Nephron progenitor cell (in vitro differentiated cells): ENCODE results near the gene GOLGA8J.
"Not testable (repeated sequence)": the region's sequence is repeated elsewhere in the genome, so short reads cannot be mapped to it uniquely, and the experiment has no call there.

Experiments used
- DNase-seq: peaks from one replicate; pipeline ENCODE4 v3.0.0; 2021
- H3K27ac Mint-ChIP-seq: 2 replicates; pipeline ENCODE4 v1.8.0; 2021; ENCODE audit warnings: mild to moderate bottlenecking, moderate library complexity, mixed read lengths
- H3K27me3 Mint-ChIP-seq: 2 replicates; pipeline ENCODE4 v1.8.0; 2021; ENCODE audit warnings: mild to moderate bottlenecking, low read depth, mixed read lengths; ENCODE audit not compliant: poor library complexity
- H3K36me3 Mint-ChIP-seq: 2 replicates; pipeline ENCODE4 v1.8.0; 2021; ENCODE audit warnings: low read depth, mixed read lengths
- H3K4me1 Mint-ChIP-seq: 2 replicates; pipeline ENCODE4 v1.8.0; 2021; ENCODE audit warnings: mixed read lengths
- H3K4me3 Mint-ChIP-seq: 2 replicates; pipeline ENCODE4 v1.8.0; 2021; ENCODE audit warnings: mild to moderate bottlenecking, moderate library complexity, mixed read lengths
- H3K9me3 Mint-ChIP-seq: 2 replicates; pipeline ENCODE4 v1.8.0; 2021; ENCODE audit warnings: mild to moderate bottlenecking, moderate library complexity, mixed read lengths
- CTCF ChIP-seq: fragments of 200-600 bp; sonication (generic); IDR thresholded peaks from 2 replicates; pipeline ENCODE4 v1.5.0; 2021; ENCODE audit warnings: antibody characterized with exemption

GOLGA8J gene

GRCh38 chr15:30065025-30065801 lies 17.5 kb upstream of the GOLGA8J start:
- no peak for DNase-seq
- peaks cover 10% of the 10 kb centered on the region for H3K9me3 Mint-ChIP-seq
- H3K36me3 Mint-ChIP-seq = no peaks in the 10 kb centered on the region
- peak overlapping the region; percentile 63 for H3K27ac Mint-ChIP-seq
- H3K4me3 Mint-ChIP-seq = no peak overlapping the region
- TF ChIP-seq CTCF = no peak
- peaks cover 5% of the 10 kb centered on the region for H3K27me3 Mint-ChIP-seq
- H3K4me1 Mint-ChIP-seq = peaks cover 5% of the 10 kb centered on the region

GRCh38 chr15:30068326-30068725 lies 14.4 kb upstream of the GOLGA8J start:
- TF ChIP-seq CTCF = no peak
- no peak overlapping the region for H3K4me3 Mint-ChIP-seq
- H3K36me3 Mint-ChIP-seq = no peaks in the 10 kb centered on the region
- peaks cover 5% of the 10 kb centered on the region for H3K4me1 Mint-ChIP-seq
- peaks cover 10% of the 10 kb centered on the region for H3K9me3 Mint-ChIP-seq
- peaks cover 8% of the 10 kb centered on the region for H3K27me3 Mint-ChIP-seq
- H3K27ac Mint-ChIP-seq = no peak overlapping the region
- DNase-seq = no peak

GRCh38 chr15:30072630-30073029 lies 10.1 kb upstream of the GOLGA8J start:
- no peaks in the 10 kb centered on the region for H3K36me3 Mint-ChIP-seq
- no peak overlapping the region for H3K4me3 Mint-ChIP-seq
- no peak overlapping the region for H3K27ac Mint-ChIP-seq
- peaks cover 6% of the 10 kb centered on the region for H3K4me1 Mint-ChIP-seq
- peaks cover 10% of the 10 kb centered on the region for H3K9me3 Mint-ChIP-seq
- peaks cover 13% of the 10 kb centered on the region for H3K27me3 Mint-ChIP-seq
- no peak for TF ChIP-seq CTCF
- DNase-seq = no peak

GRCh38 chr15:30073915-30074314 lies 8.8 kb upstream of the GOLGA8J start:
- TF ChIP-seq CTCF = no peak
- no peak for DNase-seq
- no peak overlapping the region for H3K27ac Mint-ChIP-seq
- peaks cover 8% of the 10 kb centered on the region for H3K27me3 Mint-ChIP-seq
- no peaks in the 10 kb centered on the region for H3K36me3 Mint-ChIP-seq
- peaks cover 6% of the 10 kb centered on the region for H3K4me1 Mint-ChIP-seq
- H3K4me3 Mint-ChIP-seq = no peak overlapping the region
- H3K9me3 Mint-ChIP-seq = no peaks in the 10 kb centered on the region

GRCh38 chr15:30080816-30081215 lies 1.9 kb upstream of the GOLGA8J start:
- not testable (repeated sequence) for H3K36me3 Mint-ChIP-seq, H3K4me1 Mint-ChIP-seq, H3K9me3 Mint-ChIP-seq, H3K27me3 Mint-ChIP-seq, H3K27ac Mint-ChIP-seq, DNase-seq, H3K4me3 Mint-ChIP-seq

GRCh38 chr15:30097827-30098226 lies 15.1 kb downstream of the GOLGA8J start:
- not testable (repeated sequence) for H3K9me3 Mint-ChIP-seq, H3K4me3 Mint-ChIP-seq, H3K27ac Mint-ChIP-seq, H3K4me1 Mint-ChIP-seq, H3K36me3 Mint-ChIP-seq, H3K27me3 Mint-ChIP-seq, DNase-seq

- not testable (repeated sequence) for H3K4me1 Mint-ChIP-seq, H3K27me3 Mint-ChIP-seq
Measured at GRCh38 chr15:30102890-30103289, 20.1 kb downstream of the GOLGA8J start.

GRCh38 chr15:30103941-30104507 lies 21.3 kb downstream of the GOLGA8J start:
- not testable (repeated sequence) for H3K4me3 Mint-ChIP-seq, H3K4me1 Mint-ChIP-seq

More at GRCh38 chr15:30102890-30103289, 20.1 kb downstream of the GOLGA8J start:
- not testable (repeated sequence) for H3K9me3 Mint-ChIP-seq, DNase-seq, H3K27ac Mint-ChIP-seq, H3K36me3 Mint-ChIP-seq, H3K4me3 Mint-ChIP-seq

GRCh38 chr15:30110591-30110990 lies 27.8 kb downstream of the GOLGA8J start:
- not testable (repeated sequence) for H3K36me3 Mint-ChIP-seq, H3K4me1 Mint-ChIP-seq, DNase-seq, H3K27ac Mint-ChIP-seq, H3K9me3 Mint-ChIP-seq, H3K4me3 Mint-ChIP-seq, H3K27me3 Mint-ChIP-seq

More at GRCh38 chr15:30103941-30104507, 21.3 kb downstream of the GOLGA8J start:
- not testable (repeated sequence) for H3K9me3 Mint-ChIP-seq, H3K27me3 Mint-ChIP-seq, DNase-seq, H3K36me3 Mint-ChIP-seq, H3K27ac Mint-ChIP-seq

GRCh38 chr15:30130066-30130465 lies 47.3 kb downstream of the GOLGA8J start:
- not testable (repeated sequence) for H3K27ac Mint-ChIP-seq, H3K4me3 Mint-ChIP-seq, H3K36me3 Mint-ChIP-seq, H3K27me3 Mint-ChIP-seq, H3K9me3 Mint-ChIP-seq, DNase-seq, H3K4me1 Mint-ChIP-seq
